ENCODE results near the gene KRTAP12-2. TPM values are rescaled to one million over a fixed set of nuclear protein-coding genes. Genes with fewer than 3 reads are reported as not detected.

Gene KRTAP12-2
- total and polyA plus RNA-seq, 10 of the 15 experiments (the other 5 are each of a cell fraction or from before 2014, with no cell fraction given) = not detected

DNA sequence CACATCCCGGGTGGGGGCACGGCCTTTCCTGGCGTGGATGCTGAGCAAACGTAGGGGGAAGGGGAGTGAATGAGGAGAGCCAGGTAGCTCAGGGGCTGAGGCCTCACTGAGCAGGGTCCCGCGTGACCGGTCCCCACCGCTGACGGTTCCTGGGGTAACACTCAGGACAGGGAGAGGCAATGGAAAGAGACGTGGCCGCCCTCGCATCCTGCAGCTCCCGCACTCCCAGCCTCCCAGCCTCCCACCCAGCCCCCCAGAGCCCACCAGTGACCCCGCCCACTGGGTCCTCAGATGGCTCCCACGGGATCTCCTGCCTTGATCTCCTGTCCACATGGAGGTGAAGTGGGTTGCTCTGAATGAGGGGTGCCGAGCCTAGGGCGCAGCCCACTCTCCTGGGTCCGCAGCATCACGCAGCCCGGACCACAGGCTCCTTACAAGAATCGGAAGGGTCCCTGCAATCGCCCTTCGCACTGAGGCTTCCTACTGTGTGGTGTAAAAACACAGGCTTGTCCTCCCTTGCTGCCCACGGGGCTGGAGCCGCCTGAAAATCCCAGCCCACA is 42.2 kb upstream of the KRTAP12-2 start:
- CTCF ChIA-PET = no interaction called here
- Histone ChIP-seq H3K79me2 (ENCODE audit: control insufficient read depth, insufficient read depth, low read length) (no peaks in the 10 kb centered on the region), H4K20me1 (ENCODE audit: control insufficient read depth, insufficient read depth) (no peaks in the 10 kb centered on the region), H3K4me3 (no peak overlapping the region), H3K27me3 (replicated peaks in 1 of 2; ENCODE audit: control insufficient read depth in 2 of 2, insufficient read depth in 2 of 2, low read length in 1 of 2) (peaks cover 12 to 18% of the 10 kb centered on the region in 2 experiments; a peak in 3 of 4 replicates), H3K9ac (ENCODE audit: control insufficient read depth, insufficient read depth, low read length) (no peak overlapping the region), H3K4me2 (ENCODE audit: control insufficient read depth, insufficient read depth) (no peak overlapping the region), H3K9me3 (replicated peaks; ENCODE audit: control insufficient read depth, insufficient read depth, low read length) (peaks cover 6% of the 10 kb centered on the region; the same call in 1 of the 3 replicates), H2AFZ (ENCODE audit: control insufficient read depth, low read depth, low read length) (no peak overlapping the region), H3K27ac (ENCODE audit: control insufficient read depth, insufficient read depth) (no peak overlapping the region), H3K4me1 (ENCODE audit: control insufficient read depth, insufficient read depth, low read length) (no peaks in the 10 kb centered on the region), H3K36me3 (ENCODE audit: control insufficient read depth in 2 of 2, insufficient read depth in 2 of 2, low read length in 1 of 2) (no peaks in the 10 kb centered on the region)
- FAIRE-seq = no peak
- no peak for DNase-seq (ENCODE audit: low read depth, low spot score)
- no TSS peak for BruUV-seq (replicated peaks)
- POLR2A ChIA-PET = no interaction called here
- no peak for ATAC-seq
- WGBS (ENCODE audit: insufficient coverage, insufficient replicate concordance, low lambda C conversion rate, missing lambda C conversion rate) = 9% methylated on average over 22 of the region's 25 CpGs
- SMC1A ChIA-PET (ENCODE audit: uncharacterized antibody, unreplicated experiment) = no interaction called here
- RAD21 ChIA-PET (ENCODE audit: unreplicated experiment) = no interaction called here
- in situ Hi-C loops (cut with MboI) = no loop called here
- intact Hi-C loops (cut with micrococcal nuclease; ENCODE audit: unreplicated experiment) = no loop called here
- no peak for TF ChIP-seq YY1 (IDR thresholded peaks at IDR 0.05; ENCODE audit: low read depth, low read length)
- TF ChIP-seq, protein P1, sequence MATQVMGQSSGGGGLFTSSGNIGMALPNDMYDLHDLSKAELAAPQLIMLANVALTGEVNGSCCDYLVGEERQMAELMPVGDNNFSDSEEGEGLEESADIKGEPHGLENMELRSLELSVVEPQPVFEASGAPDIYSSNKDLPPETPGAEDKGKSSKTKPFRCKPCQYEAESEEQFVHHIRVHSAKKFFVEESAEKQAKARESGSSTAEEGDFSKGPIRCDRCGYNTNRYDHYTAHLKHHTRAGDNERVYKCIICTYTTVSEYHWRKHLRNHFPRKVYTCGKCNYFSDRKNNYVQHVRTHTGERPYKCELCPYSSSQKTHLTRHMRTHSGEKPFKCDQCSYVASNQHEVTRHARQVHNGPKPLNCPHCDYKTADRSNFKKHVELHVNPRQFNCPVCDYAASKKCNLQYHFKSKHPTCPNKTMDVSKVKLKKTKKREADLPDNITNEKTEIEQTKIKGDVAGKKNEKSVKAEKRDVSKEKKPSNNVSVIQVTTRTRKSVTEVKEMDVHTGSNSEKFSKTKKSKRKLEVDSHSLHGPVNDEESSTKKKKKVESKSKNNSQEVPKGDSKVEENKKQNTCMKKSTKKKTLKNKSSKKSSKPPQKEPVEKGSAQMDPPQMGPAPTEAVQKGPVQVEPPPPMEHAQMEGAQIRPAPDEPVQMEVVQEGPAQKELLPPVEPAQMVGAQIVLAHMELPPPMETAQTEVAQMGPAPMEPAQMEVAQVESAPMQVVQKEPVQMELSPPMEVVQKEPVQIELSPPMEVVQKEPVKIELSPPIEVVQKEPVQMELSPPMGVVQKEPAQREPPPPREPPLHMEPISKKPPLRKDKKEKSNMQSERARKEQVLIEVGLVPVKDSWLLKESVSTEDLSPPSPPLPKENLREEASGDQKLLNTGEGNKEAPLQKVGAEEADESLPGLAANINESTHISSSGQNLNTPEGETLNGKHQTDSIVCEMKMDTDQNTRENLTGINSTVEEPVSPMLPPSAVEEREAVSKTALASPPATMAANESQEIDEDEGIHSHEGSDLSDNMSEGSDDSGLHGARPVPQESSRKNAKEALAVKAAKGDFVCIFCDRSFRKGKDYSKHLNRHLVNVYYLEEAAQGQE (IDR thresholded peaks at IDR 0.05; ENCODE audit: low read depth, low read length) = no peak
- TF ChIP-seq MYC (IDR thresholded peaks at IDR 0.05; ENCODE audit: insufficient read depth, insufficient read length, insufficient replicate concordance, low read length, severe bottlenecking) = no peak
- TF ChIP-seq, protein P2, sequence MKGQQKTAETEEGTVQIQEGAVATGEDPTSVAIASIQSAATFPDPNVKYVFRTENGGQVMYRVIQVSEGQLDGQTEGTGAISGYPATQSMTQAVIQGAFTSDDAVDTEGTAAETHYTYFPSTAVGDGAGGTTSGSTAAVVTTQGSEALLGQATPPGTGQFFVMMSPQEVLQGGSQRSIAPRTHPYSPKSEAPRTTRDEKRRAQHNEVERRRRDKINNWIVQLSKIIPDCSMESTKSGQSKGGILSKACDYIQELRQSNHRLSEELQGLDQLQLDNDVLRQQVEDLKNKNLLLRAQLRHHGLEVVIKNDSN (IDR thresholded peaks at IDR 0.05; ENCODE audit: borderline replicate concordance, extremely low read length, insufficient read depth, low read depth, low read length) = no peak
- TF ChIP-seq BCL11A (IDR thresholded peaks at IDR 0.05; ENCODE audit: low read depth, low read length) = no peak
- no peak for TF ChIP-seq PML (IDR thresholded peaks at IDR 0.05; ENCODE audit: low read length)
- TF ChIP-seq TCF12 (IDR thresholded peaks at IDR 0.05; ENCODE audit: low read depth, low read length) = no peak
- TF ChIP-seq SMARCA5 (IDR thresholded peaks at IDR 0.05) = no peak
- TF ChIP-seq, protein P3, sequence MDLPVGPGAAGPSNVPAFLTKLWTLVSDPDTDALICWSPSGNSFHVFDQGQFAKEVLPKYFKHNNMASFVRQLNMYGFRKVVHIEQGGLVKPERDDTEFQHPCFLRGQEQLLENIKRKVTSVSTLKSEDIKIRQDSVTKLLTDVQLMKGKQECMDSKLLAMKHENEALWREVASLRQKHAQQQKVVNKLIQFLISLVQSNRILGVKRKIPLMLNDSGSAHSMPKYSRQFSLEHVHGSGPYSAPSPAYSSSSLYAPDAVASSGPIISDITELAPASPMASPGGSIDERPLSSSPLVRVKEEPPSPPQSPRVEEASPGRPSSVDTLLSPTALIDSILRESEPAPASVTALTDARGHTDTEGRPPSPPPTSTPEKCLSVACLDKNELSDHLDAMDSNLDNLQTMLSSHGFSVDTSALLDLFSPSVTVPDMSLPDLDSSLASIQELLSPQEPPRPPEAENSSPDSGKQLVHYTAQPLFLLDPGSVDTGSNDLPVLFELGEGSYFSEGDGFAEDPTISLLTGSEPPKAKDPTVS (IDR thresholded peaks at IDR 0.05; ENCODE audit: low read depth, low read length) = no peak
- TF ChIP-seq GATAD2B (conservative IDR thresholded peaks at IDR 0.05; ENCODE audit: low read depth) = no peak
- TF ChIP-seq RELA (IDR thresholded peaks at IDR 0.05; ENCODE audit: borderline replicate concordance, partially characterized antibody) = no peak
- TF ChIP-seq GABPA (IDR thresholded peaks at IDR 0.05; ENCODE audit: low read depth) = no peak
- TF ChIP-seq, protein P4, sequence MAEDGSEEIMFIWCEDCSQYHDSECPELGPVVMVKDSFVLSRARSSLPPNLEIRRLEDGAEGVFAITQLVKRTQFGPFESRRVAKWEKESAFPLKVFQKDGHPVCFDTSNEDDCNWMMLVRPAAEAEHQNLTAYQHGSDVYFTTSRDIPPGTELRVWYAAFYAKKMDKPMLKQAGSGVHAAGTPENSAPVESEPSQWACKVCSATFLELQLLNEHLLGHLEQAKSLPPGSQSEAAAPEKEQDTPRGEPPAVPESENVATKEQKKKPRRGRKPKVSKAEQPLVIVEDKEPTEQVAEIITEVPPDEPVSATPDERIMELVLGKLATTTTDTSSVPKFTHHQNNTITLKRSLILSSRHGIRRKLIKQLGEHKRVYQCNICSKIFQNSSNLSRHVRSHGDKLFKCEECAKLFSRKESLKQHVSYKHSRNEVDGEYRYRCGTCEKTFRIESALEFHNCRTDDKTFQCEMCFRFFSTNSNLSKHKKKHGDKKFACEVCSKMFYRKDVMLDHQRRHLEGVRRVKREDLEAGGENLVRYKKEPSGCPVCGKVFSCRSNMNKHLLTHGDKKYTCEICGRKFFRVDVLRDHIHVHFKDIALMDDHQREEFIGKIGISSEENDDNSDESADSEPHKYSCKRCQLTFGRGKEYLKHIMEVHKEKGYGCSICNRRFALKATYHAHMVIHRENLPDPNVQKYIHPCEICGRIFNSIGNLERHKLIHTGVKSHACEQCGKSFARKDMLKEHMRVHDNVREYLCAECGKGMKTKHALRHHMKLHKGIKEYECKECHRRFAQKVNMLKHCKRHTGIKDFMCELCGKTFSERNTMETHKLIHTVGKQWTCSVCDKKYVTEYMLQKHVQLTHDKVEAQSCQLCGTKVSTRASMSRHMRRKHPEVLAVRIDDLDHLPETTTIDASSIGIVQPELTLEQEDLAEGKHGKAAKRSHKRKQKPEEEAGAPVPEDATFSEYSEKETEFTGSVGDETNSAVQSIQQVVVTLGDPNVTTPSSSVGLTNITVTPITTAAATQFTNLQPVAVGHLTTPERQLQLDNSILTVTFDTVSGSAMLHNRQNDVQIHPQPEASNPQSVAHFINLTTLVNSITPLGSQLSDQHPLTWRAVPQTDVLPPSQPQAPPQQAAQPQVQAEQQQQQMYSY (CRISPR knock-in tag; IDR thresholded peaks at IDR 0.05) = no peak
